IPS-18a (cell line): ENCODE data around the gene HOXC6.

Experiments
- H3K27ac ChIP-seq: one replicate; pipeline ENCODE4 v1.5.1; 2013; ENCODE audit warnings: low read length
- H3K27me3 ChIP-seq: one replicate; pipeline ENCODE4 v1.6.1; 2013; ENCODE audit warnings: mild to moderate bottlenecking, low read length; ENCODE audit not compliant: control insufficient read depth, insufficient read depth
- H3K36me3 ChIP-seq: one replicate; pipeline ENCODE4 v1.6.1; 2013; ENCODE audit warnings: low read depth, low read length; ENCODE audit not compliant: control insufficient read depth
- H3K4me1 ChIP-seq: one replicate; pipeline ENCODE4 v1.6.1; 2013; ENCODE audit warnings: low read depth, low read length; ENCODE audit not compliant: control insufficient read depth
- H3K4me3 ChIP-seq: one replicate; pipeline ENCODE4 v1.5.1; 2013; ENCODE audit warnings: low read length
- H3K9ac ChIP-seq: one replicate; pipeline ENCODE4 v1.6.1; 2013; ENCODE audit warnings: mild to moderate bottlenecking, low read length, moderate library complexity
- H3K9me3 ChIP-seq: one replicate; pipeline ENCODE4 v1.6.1; 2013; ENCODE audit warnings: low read depth, low read length; ENCODE audit not compliant: control insufficient read depth

The HOXC6 gene

DNA sequence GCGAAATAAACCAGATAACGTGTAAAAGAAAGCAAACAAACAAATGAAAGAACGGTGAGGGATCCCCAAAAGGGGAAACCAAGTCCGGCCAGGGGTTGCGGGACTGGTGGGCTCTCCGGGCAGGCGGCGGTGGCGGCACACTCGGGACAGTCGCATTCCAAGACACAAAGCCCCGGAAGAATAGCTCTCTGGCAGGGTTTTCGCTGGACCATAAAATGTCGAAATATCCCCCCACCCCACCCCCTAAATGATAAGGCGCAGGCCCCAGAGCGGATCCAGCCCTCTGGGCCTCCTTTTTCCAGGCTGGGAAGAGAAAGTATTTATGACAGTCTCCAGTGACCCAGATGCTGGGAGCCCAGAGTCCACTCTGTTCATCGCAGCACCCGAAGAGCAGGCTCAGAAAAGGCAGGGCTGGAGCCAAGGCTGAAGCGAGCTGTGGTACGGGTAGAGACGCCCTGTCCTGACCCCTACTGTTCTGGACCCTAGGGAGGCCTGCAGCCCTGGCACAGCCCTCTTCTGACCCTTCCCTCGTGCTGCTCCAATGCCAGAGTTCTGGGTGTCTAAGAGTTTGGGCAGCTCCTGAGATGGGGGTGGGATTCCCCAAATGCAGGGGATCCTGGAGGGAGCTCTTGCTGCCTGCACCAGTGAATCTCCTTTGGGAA is 21.6 kb upstream of the HOXC6 start:
- Histone ChIP-seq H3K36me3 (no peaks in the 10 kb centered on the region), H3K27ac (no peak overlapping the region), H3K4me1 (peaks cover 4% of the 10 kb centered on the region), H3K27me3 (peaks cover 100% of the 10 kb centered on the region), H3K9ac (no peak overlapping the region), H3K4me3 (no peak overlapping the region), H3K9me3 (no peaks in the 10 kb centered on the region)

- Histone ChIP-seq H3K4me3 (no peak overlapping the region), H3K27me3 (peaks cover 100% of the 10 kb centered on the region), H3K36me3 (no peaks in the 10 kb centered on the region), H3K9me3 (no peaks in the 10 kb centered on the region), H3K27ac (no peak overlapping the region), H3K9ac (no peak overlapping the region), H3K4me1 (peaks cover 4% of the 10 kb centered on the region)
Observed at GRCh38 chr12:54007538-54008259, 20.5 kb upstream of the HOXC6 start.

DNA sequence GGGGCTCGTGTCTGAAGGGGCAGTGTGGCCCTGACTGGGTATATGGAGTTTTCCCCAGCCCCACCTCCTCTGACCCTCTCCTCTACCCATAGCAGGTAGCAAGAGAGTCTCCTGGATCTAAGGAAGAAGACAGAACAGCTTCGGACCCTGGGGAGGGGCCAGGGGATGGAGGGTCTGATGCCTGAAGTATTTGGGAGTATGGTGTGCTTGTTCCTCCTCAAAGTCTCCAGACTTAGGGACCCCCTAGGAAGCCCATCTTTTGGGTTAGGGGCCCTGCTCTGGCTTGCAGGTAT is 20.0 kb upstream of the HOXC6 start:
- no peaks in the 10 kb centered on the region for H3K9me3 ChIP-seq
- no peaks in the 10 kb centered on the region for H3K36me3 ChIP-seq

GRCh38 chr12:54009171-54010052 is 18.8 kb upstream of the HOXC6 start:
- Histone ChIP-seq H3K36me3 (no peaks in the 10 kb centered on the region), H3K4me3 (no peak overlapping the region), H3K9me3 (no peaks in the 10 kb centered on the region), H3K9ac (no peak overlapping the region), H3K27ac (no peak overlapping the region), H3K27me3 (peaks cover 100% of the 10 kb centered on the region), H3K4me1 (peaks cover 4% of the 10 kb centered on the region)

More for the DNA sequence above, 20.0 kb upstream of the HOXC6 start:
- Histone ChIP-seq H3K27me3 (peaks cover 100% of the 10 kb centered on the region), H3K4me3 (no peak overlapping the region), H3K4me1 (peaks cover 4% of the 10 kb centered on the region), H3K27ac (no peak overlapping the region), H3K9ac (no peak overlapping the region)

GRCh38 chr12:54010053-54010971 is 17.9 kb upstream of the HOXC6 start:
- Histone ChIP-seq H3K9me3 (no peaks in the 10 kb centered on the region), H3K27ac (no peak overlapping the region), H3K36me3 (no peaks in the 10 kb centered on the region), H3K4me3 (no peak overlapping the region), H3K4me1 (peaks cover 4% of the 10 kb centered on the region), H3K27me3 (peaks cover 100% of the 10 kb centered on the region), H3K9ac (no peak overlapping the region)

GRCh38 chr12:54010972-54011664 is 17.1 kb upstream of the HOXC6 start:
- H3K9me3 ChIP-seq = no peaks in the 10 kb centered on the region
- H3K9ac ChIP-seq = no peak overlapping the region
- peaks cover 100% of the 10 kb centered on the region for H3K27me3 ChIP-seq
- H3K4me1 ChIP-seq = peaks cover 4% of the 10 kb centered on the region
- H3K36me3 ChIP-seq = no peaks in the 10 kb centered on the region
- H3K4me3 ChIP-seq = no peak overlapping the region
- H3K27ac ChIP-seq = no peak overlapping the region

DNA sequence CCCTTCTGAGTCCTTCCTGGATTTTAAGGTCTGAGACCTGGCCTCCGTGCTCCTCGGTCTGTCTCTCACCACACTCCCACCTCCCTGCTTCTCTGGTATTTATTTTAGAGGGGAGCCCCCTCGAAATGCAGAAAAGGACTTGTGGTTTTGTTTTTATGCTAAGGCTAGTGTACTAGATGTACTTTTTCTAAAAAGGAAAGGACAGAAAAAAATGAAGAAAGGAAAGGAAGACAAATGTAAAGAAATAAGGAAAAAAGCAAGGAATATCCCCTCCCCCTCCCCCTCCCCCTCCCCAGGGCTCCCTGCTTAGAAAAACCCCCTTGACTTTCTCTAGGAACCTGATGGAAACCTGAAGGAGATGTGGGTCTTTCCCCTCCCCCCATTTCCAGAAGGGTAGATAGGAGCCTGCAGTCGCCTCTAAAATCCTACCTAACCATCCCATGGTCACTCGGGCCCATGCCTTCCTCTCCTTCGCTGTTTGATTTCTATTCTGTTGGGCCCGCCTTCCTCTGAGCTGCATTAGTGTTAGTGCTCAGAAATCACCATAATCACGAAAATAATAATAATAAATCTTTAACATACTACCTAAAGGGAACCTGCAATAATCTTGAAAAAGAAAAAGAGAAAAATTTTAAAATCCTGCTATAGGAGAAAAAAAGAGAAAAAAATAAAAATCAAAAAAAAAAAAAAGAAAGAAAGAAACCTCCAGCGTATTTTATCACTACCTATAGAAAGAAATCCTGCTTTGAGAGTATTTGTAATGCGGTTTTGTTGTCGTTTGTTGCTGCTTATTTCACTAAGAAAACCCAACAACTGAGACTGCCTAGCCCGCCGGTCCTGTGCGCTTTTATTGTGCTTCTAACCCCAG is 16.3 kb upstream of the HOXC6 start:
- H3K9ac ChIP-seq = no peak overlapping the region
- H3K4me3 ChIP-seq = no peak overlapping the region
- H3K27ac ChIP-seq = no peak overlapping the region
- no peaks in the 10 kb centered on the region for H3K36me3 ChIP-seq
- no peaks in the 10 kb centered on the region for H3K9me3 ChIP-seq
- H3K27me3 ChIP-seq = peaks cover 100% of the 10 kb centered on the region
- peaks cover 4% of the 10 kb centered on the region for H3K4me1 ChIP-seq

DNA sequence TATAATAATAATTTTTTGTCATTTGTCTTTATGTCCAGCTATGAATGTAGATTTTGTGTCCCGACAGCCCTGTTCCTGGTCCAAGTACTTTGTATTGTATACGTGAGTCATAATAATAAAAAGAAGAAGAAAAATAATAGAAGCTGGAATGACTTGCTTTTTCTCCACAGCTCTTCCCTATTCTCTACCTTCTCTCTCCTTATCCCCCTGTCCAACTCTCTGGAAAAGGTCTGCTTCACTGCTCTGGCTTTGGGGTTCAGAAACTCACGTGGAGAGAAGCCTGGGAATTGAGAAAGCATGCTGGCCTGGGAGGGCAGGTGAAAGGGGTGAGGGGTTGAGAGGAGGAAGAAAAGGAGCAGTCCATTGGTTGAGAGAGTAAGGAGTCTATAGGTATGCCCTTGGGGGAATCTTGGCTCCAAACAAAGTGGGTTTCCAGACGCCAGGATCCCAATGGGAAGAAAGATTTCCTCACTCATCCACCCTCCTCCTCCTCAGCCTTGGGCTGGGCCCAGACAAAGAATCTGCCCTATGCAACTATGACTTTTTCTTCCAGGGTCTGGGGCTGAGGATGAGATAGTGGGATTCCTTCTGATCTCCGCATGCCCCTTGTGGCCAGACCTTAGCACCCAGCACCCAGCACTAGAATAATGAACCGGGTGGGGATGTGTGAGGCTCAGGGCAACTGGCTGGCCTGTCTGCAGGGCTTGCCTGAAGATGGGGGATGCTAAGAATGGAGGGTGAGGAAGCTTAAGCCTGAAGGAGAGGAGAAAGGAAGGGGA is 15.4 kb upstream of the HOXC6 start:
- Histone ChIP-seq H3K9ac (no peak overlapping the region), H3K27ac (no peak overlapping the region), H3K4me3 (no peak overlapping the region), H3K36me3 (no peaks in the 10 kb centered on the region), H3K9me3 (no peaks in the 10 kb centered on the region), H3K4me1 (peaks cover 7% of the 10 kb centered on the region), H3K27me3 (peaks cover 100% of the 10 kb centered on the region)

DNA sequence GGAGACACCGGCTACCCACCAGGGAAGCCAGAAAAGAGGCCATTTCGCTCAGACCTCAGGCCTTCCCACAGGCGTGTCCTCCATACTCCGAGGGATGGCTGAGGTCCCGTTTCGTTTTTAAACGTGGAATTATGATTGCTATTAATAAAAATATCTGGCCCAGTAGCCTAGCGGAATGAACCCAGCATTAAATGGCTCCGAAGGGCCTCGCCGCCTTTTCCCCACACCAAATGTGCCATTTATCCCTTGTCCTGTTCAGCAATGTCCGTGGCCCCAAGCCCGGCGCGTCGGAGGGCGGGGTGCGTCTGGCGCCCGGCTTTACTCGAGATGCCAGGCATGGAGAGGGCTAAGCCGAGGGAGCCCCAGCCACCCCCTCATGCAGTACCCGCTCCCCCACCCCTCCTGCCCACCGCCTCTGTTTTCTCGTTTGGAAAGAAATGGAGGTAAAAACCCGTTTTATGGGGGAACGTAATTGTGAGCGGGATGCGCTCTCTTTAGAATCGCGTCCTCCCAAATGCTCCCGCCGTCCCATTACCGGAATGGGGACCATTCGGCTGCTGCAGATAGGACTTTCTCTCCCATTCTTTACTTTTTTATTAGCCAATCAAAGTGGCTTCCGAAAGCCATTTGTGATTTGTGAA is 13.7 kb upstream of the HOXC6 start:
- Histone ChIP-seq H3K4me1 (peaks cover 4% of the 10 kb centered on the region), H3K27me3 (peaks cover 100% of the 10 kb centered on the region), H3K27ac (no peak overlapping the region)

More for the DNA sequence above, 13.7 kb upstream of the HOXC6 start:
- H3K9ac ChIP-seq = no peak overlapping the region
- H3K36me3 ChIP-seq = no peaks in the 10 kb centered on the region
- H3K4me3 ChIP-seq = no peak overlapping the region
- no peaks in the 10 kb centered on the region for H3K9me3 ChIP-seq
